CD14-positive monocyte (primary cell): Measurements from ENCODE around the gene TLR4. TPM values are rescaled to one million over a fixed set of nuclear protein-coding genes. Genes with fewer than 3 reads are reported as not detected.

Experiments used
- DNase-seq, 3 donors: peaks; one replicate each; pipeline ENCODE4 v3.0.0-alpha.2; 2011 to 2022
- H2AFZ ChIP-seq: 2 replicates; pipeline ENCODE4 v1.6.0; 2012; ENCODE audit warnings: mild to moderate bottlenecking, low read depth, low read length, inconsistent platforms; ENCODE audit not compliant: insufficient read depth, poor library complexity, severe bottlenecking
- H3K27ac ChIP-seq, 2 donors: 1 replicate in 1 of 2; 2 replicates in 1 of 2; pipeline ENCODE4 v1.5.1; 2012 to 2013; ENCODE audit warnings: low read length in 2 of 2, control low read depth in 1 of 2, inconsistent platforms in 1 of 2, low read depth in 1 of 2, mild to moderate bottlenecking in 1 of 2
- H3K27me3 ChIP-seq, 2 donors: one replicate each; pipeline versions ENCODE4 v1.6.0 to v1.6.1; 2011 to 2013; ENCODE audit warnings: low read length in 2 of 2; ENCODE audit not compliant: control insufficient read depth in 2 of 2, insufficient read depth in 2 of 2
- H3K36me3 ChIP-seq, 2 donors: replicated peaks in 1 of 2; 1 replicate in 1 of 2; 2 replicates in 1 of 2; pipeline versions ENCODE4 v1.5.1 to v1.6.1; 2012 to 2013; ENCODE audit warnings: low read length in 2 of 2, control low read depth in 1 of 2, inconsistent platforms in 1 of 2, mild to moderate bottlenecking in 1 of 2; ENCODE audit not compliant: insufficient read depth in 2 of 2, control insufficient read depth in 1 of 2
- H3K4me1 ChIP-seq, 2 donors: 1 replicate in 1 of 2; 2 replicates in 1 of 2; pipeline versions ENCODE4 v1.5.1 to v1.6.1; 2012 to 2013; ENCODE audit warnings: low read length in 2 of 2, control low read depth in 1 of 2, inconsistent platforms in 1 of 2, mild to moderate bottlenecking in 1 of 2, moderate library complexity in 1 of 2; ENCODE audit not compliant: insufficient read depth in 2 of 2, control insufficient read depth in 1 of 2
- H3K4me2 ChIP-seq: replicated peaks from 2 replicates; pipeline ENCODE3; 2012; ENCODE audit warnings: low read length, moderate library complexity, mild to moderate bottlenecking; ENCODE audit not compliant: poor library complexity, severe bottlenecking; ENCODE audit errors: extremely low read depth
- H3K4me3 ChIP-seq, 3 experiments: fragments of 200-600 bp in 1 of 3; sonication (generic) in 1 of 3; replicated peaks in 1 of 3; 1 replicate in 2 of 3; 2 replicates in 1 of 3; pipeline ENCODE4 v1.5.1; 2011 to 2013; ENCODE audit warnings: low read length in 3 of 3, mild to moderate bottlenecking in 3 of 3, control low read depth in 2 of 3, low read depth in 2 of 3, inconsistent platforms in 1 of 3, moderate library complexity in 1 of 3
- H3K79me2 ChIP-seq: 2 replicates; pipeline ENCODE4 v1.6.0; 2012; ENCODE audit warnings: mild to moderate bottlenecking, control low read depth, inconsistent platforms, low read length, moderate library complexity; ENCODE audit not compliant: insufficient read depth
- H3K9ac ChIP-seq: 2 replicates; pipeline ENCODE4 v1.6.0; 2017; ENCODE audit warnings: low read length, mild to moderate bottlenecking; ENCODE audit not compliant: insufficient read depth, poor library complexity, severe bottlenecking
- H3K9me3 ChIP-seq, 2 donors: replicated peaks in 1 of 2; 1 replicate in 1 of 2; 2 replicates in 1 of 2; pipeline versions ENCODE4 v1.5.1 to v1.6.1; 2012 to 2013; ENCODE audit warnings: low read length in 2 of 2, control low read depth in 1 of 2; ENCODE audit not compliant: control insufficient read depth in 1 of 2, insufficient read depth in 1 of 2
- H4K20me1 ChIP-seq: 2 replicates; pipeline ENCODE4 v1.6.0; 2012; ENCODE audit warnings: mild to moderate bottlenecking, low read length, control low read depth, moderate library complexity; ENCODE audit not compliant: insufficient read depth
- H3K27ac Mint-ChIP-seq, 7 donors: one replicate each; pipeline ENCODE4 v1.8.0; 2020; ENCODE audit warnings: mild to moderate bottlenecking in 7 of 7, mixed read lengths in 7 of 7, moderate library complexity in 6 of 7, inconsistent platforms in 2 of 7
- H3K27me3 Mint-ChIP-seq, 3 donors: one replicate each; pipeline ENCODE4 v1.8.0; 2021 to 2022; ENCODE audit warnings: low read depth in 3 of 3, mild to moderate bottlenecking in 3 of 3, mixed read lengths in 3 of 3, moderate library complexity in 3 of 3, inconsistent platforms in 1 of 3
- H3K36me3 Mint-ChIP-seq, 2 donors: one replicate each; pipeline ENCODE4 v1.8.0; 2020; ENCODE audit warnings: mixed read lengths in 2 of 2, inconsistent platforms in 1 of 2, mild to moderate bottlenecking in 1 of 2
- H3K4me1 Mint-ChIP-seq: one replicate; pipeline ENCODE4 v1.8.0; 2020; ENCODE audit warnings: mild to moderate bottlenecking, mixed read lengths
- H3K4me3 Mint-ChIP-seq, 2 donors: one replicate each; pipeline ENCODE4 v1.8.0; 2020; ENCODE audit warnings: mild to moderate bottlenecking in 2 of 2, mixed read lengths in 2 of 2, moderate library complexity in 1 of 2
- H3K9me3 Mint-ChIP-seq, 7 donors: one replicate each; pipeline ENCODE4 v1.8.0; 2020 to 2022; ENCODE audit warnings: mixed read lengths in 7 of 7, mild to moderate bottlenecking in 6 of 7, moderate library complexity in 6 of 7, inconsistent platforms in 2 of 7
- CTCF ChIP-seq: fragments of 200-600 bp; IDR thresholded peaks from one replicate; pipeline ENCODE4 v1.8.0; 2022; ENCODE audit warnings: antibody characterized with exemption, mild to moderate bottlenecking
- WGBS: methylation state at CpG from one replicate; pipeline ENCODE4 v1.1.5; 2013; ENCODE audit warnings: missing lambda C conversion rate; ENCODE audit not compliant: insufficient coverage; 5-methylcytosine and 5-hydroxymethylcytosine counted together
- intact Hi-C, 2 donors: fragments of 100-400 bp; cut with micrococcal nuclease; formaldehyde crosslinking; loops; one replicate each; pipeline versions ENCODE4 v1.15.0 to v1.15.1; 2023
- polyA plus RNA-seq, 3 donors: library from polyadenylated mRNA; depleted of rRNA in 1 of 3; unstranded in 2 of 3; stranded (reverse) in 1 of 3; fragments of 300-500 nt in 2 of 3; fragments of >200 nt in 1 of 3; fragmentation: Illumina TruSeq in 2 of 3; gene quantifications; 1 replicate in 2 of 3; 2 replicates in 1 of 3; pipeline ENCODE4 v1.2.3, GENCODE V29; 2012 to 2021

Gene TLR4
- polyA plus RNA-seq, 3 donors, result 34.0 to 214 (median 174) TPM

- H3K9me3 Mint-ChIP-seq, result no peaks in the 10 kb centered on the region
- Histone ChIP-seq H3K27me3 (no peaks in the 10 kb centered on the region), H3K9ac (no peak overlapping the region), H4K20me1 (peaks cover 82% of the 10 kb centered on the region), H2AFZ (no peak overlapping the region), H3K36me3 (peaks cover 44 to 55% of the 10 kb centered on the region in 2 donors), H3K4me2 (peak overlapping the region; percentile 96), H3K27ac (no peak overlapping the region), H3K4me3 (peak overlapping the region; percentile 81 to 90 (median 87)), H3K4me1 (peaks cover 55 to 74% of the 10 kb centered on the region in 2 donors), H3K9me3 (no peaks in the 10 kb centered on the region), H3K79me2 (peaks cover 85% of the 10 kb centered on the region)
- peaks cover 73% of the 10 kb centered on the region for H3K4me1 Mint-ChIP-seq
- intact Hi-C loops, result loop anchor here in 1 of 2 donors (10.0 kb wide), 1 partner anchor 77 kb away; no protein-coding TSS in a partner anchor
- H3K4me3 Mint-ChIP-seq, result peak overlapping the region; percentile 89 to 100
- H3K27ac Mint-ChIP-seq, result peak overlapping the region in 1 of 7 donors; percentile 25
- H3K36me3 Mint-ChIP-seq, result peaks cover 62 to 65% of the 10 kb centered on the region in 2 donors
- H3K27me3 Mint-ChIP-seq, result no peaks in the 10 kb centered on the region
- TF ChIP-seq CTCF, result no peak
- no peak for DNase-seq
- WGBS, result no CpG with 5 or more reads among the region's 1 CpG
Observed at GRCh38 chr9:117707561-117707960, 3.4 kb downstream of the TLR4 start.

- TF ChIP-seq CTCF, result no peak
- peaks cover 80% of the 10 kb centered on the region for H3K4me1 Mint-ChIP-seq
- Histone ChIP-seq H3K27me3 (no peaks in the 10 kb centered on the region), H3K9me3 (no peaks in the 10 kb centered on the region), H3K9ac (no peak overlapping the region), H3K27ac (no peak overlapping the region), H3K79me2 (peaks cover 100% of the 10 kb centered on the region), H2AFZ (no peak overlapping the region), H4K20me1 (peaks cover 100% of the 10 kb centered on the region), H3K4me1 (peaks cover 64 to 83% of the 10 kb centered on the region in 2 donors), H3K4me3 (peak overlapping the region in 1 of 3 experiments; percentile 23), H3K4me2 (peak overlapping the region; percentile 28), H3K36me3 (peaks cover 68 to 78% of the 10 kb centered on the region in 2 donors)
- no peak for DNase-seq
- no CpG with 5 or more reads among the region's 2 CpGs for WGBS
- H3K9me3 Mint-ChIP-seq, result no peaks in the 10 kb centered on the region
- no peak overlapping the region for H3K4me3 Mint-ChIP-seq
- intact Hi-C loops, result loop anchor here in 1 of 2 donors (10.0 kb wide), 1 partner anchor 75 kb away; no protein-coding TSS in a partner anchor
- H3K27ac Mint-ChIP-seq, result peak overlapping the region in 1 of 7 donors; percentile 22
- no peaks in the 10 kb centered on the region for H3K27me3 Mint-ChIP-seq
- H3K36me3 Mint-ChIP-seq, result peaks cover 84 to 89% of the 10 kb centered on the region in 2 donors
Observed at GRCh38 chr9:117709936-117710335, 5.7 kb downstream of the TLR4 start.
